IMR-90 (cell line): ENCODE results near the gene CXCR3. TPM values are rescaled to one million over a fixed set of nuclear protein-coding genes. Genes with fewer than 3 reads are reported as not detected.
A peak's percentile ranks its signal among the peaks of the same experiment; 100 is the strongest.

ENCODE experiments used
- ATAC-seq: fragments of 200-7000 bp; cut with Tn5 transposase; 2 replicates; pipeline ENCODE4 v1.9.1; 2020; ENCODE audit warnings: low read depth, mild to moderate bottlenecking, moderate library complexity
- BruUV-seq: library from RNA; stranded (reverse); fragments of 400-500 nt; replicated peaks from 2 replicates; lab custom pipeline; 2021; lab: Mats Ljungman, UMichigan
- CTCF ChIA-PET: fragments of 300-600 bp; formaldehyde crosslinking; extraction: SDS; loops from one replicate; lab custom pipeline; 2021; ENCODE audit warnings: antibody characterized with exemption; lab: Yijun Ruan, JAX
- POLR2A ChIA-PET: fragments of 300-600 bp; sonication (Branson Sonifier 250); formaldehyde crosslinking; loops from one replicate; lab custom pipeline; 2022; ENCODE audit warnings: antibody characterized with exemption; ENCODE audit not compliant: unreplicated experiment; lab: Charles Lee
- DNase-seq: peaks from one replicate; pipeline ENCODE4 v3.0.0; 2013
- H2AFZ ChIP-seq: replicated peaks from 2 replicates; pipeline ENCODE3; 2013; ENCODE audit warnings: low read length, mild to moderate bottlenecking; ENCODE audit not compliant: poor library complexity
- H2AK5ac ChIP-seq: 2 replicates; pipeline ENCODE4 v1.6.1; 2013; ENCODE audit warnings: low read depth, low read length, inconsistent platforms
- H2AK9ac ChIP-seq: replicated peaks from 2 replicates; pipeline ENCODE3; 2013; ENCODE audit warnings: mild to moderate bottlenecking, low read depth, low read length, moderate library complexity; ENCODE audit not compliant: poor library complexity
- H2BK120ac ChIP-seq: 2 replicates; pipeline ENCODE4 v1.6.1; 2013; ENCODE audit warnings: low read depth, low read length, inconsistent platforms
- H2BK15ac ChIP-seq: 3 replicates; pipeline ENCODE4 v1.6.1; 2013; ENCODE audit warnings: low read depth, low read length, inconsistent platforms
- H2BK20ac ChIP-seq: 2 replicates; pipeline ENCODE4 v1.6.1; 2013; ENCODE audit warnings: low read depth, mild to moderate bottlenecking, inconsistent platforms, low read length, moderate library complexity
- H2BK5ac ChIP-seq: 2 replicates; pipeline ENCODE4 v1.6.1; 2013; ENCODE audit warnings: mild to moderate bottlenecking, low read depth, low read length, inconsistent platforms; ENCODE audit not compliant: poor library complexity, severe bottlenecking
- H3K14ac ChIP-seq: replicated peaks from 2 replicates; pipeline ENCODE4 v1.6.1; 2013; ENCODE audit warnings: low read depth, low read length, inconsistent platforms
- H3K18ac ChIP-seq: 2 replicates; pipeline ENCODE4 v1.6.1; 2013; ENCODE audit warnings: low read depth, low read length, control low read depth
- H3K23ac ChIP-seq: 2 replicates; pipeline ENCODE4 v1.6.1; 2013; ENCODE audit warnings: low read depth, low read length, inconsistent platforms
- H3K27ac ChIP-seq: 2 replicates; pipeline ENCODE4 v1.5.1; 2013; ENCODE audit warnings: mild to moderate bottlenecking, control low read depth, low read length; ENCODE audit not compliant: insufficient read depth
- H3K27me3 ChIP-seq: 2 replicates; pipeline ENCODE4 v1.6.1; 2013; ENCODE audit warnings: low read length; ENCODE audit not compliant: control insufficient read depth, insufficient read depth
- H3K36me3 ChIP-seq: 2 replicates; pipeline ENCODE4 v1.6.1; 2013; ENCODE audit warnings: low read length, mixed read lengths; ENCODE audit not compliant: control insufficient read depth, insufficient read depth
- H3K4ac ChIP-seq: 2 replicates; pipeline ENCODE4 v1.6.1; 2013; ENCODE audit warnings: low read depth, low read length, inconsistent platforms
- H3K4me1 ChIP-seq: 2 replicates; pipeline ENCODE4 v1.6.1; 2013; ENCODE audit warnings: low read length, mixed read lengths; ENCODE audit not compliant: control insufficient read depth, insufficient read depth
- H3K4me2 ChIP-seq: 2 replicates; pipeline ENCODE4 v1.6.1; 2013; ENCODE audit warnings: low read depth, mild to moderate bottlenecking, control low read depth, low read length, moderate library complexity
- H3K4me3 ChIP-seq: 2 replicates; pipeline ENCODE4 v1.5.1; 2013; ENCODE audit warnings: low read depth, mild to moderate bottlenecking, control low read depth, low read length, moderate library complexity; ENCODE audit not compliant: insufficient read depth
- H3K56ac ChIP-seq: 2 replicates; pipeline ENCODE4 v1.6.1; 2013; ENCODE audit warnings: low read length, inconsistent platforms; ENCODE audit not compliant: insufficient read depth; ENCODE audit errors: extremely low read depth
- H3K79me1 ChIP-seq, 2 experiments: 2 replicates each; pipeline ENCODE4 v1.6.1; 2013; ENCODE audit warnings: low read length in 2 of 2, inconsistent platforms in 1 of 2, low read depth in 1 of 2
- H3K9ac ChIP-seq: 2 replicates; pipeline ENCODE4 v1.6.1; 2013; ENCODE audit warnings: low read depth, low read length, control low read depth
- H3K9me1 ChIP-seq: 2 replicates; pipeline ENCODE4 v1.6.1; 2013; ENCODE audit warnings: low read length, inconsistent platforms; ENCODE audit not compliant: insufficient read depth
- H3K9me3 ChIP-seq: 2 replicates; pipeline ENCODE4 v1.6.1; 2013; ENCODE audit warnings: low read length; ENCODE audit not compliant: control insufficient read depth, insufficient read depth
- H4K20me1 ChIP-seq: 2 replicates; pipeline ENCODE4 v1.6.1; 2013; ENCODE audit warnings: low read length, inconsistent platforms; ENCODE audit not compliant: insufficient read depth
- H4K5ac ChIP-seq: 2 replicates; pipeline ENCODE4 v1.6.1; 2013; ENCODE audit warnings: mild to moderate bottlenecking, low read depth, low read length, control low read depth
- H4K8ac ChIP-seq, 2 experiments: 2 replicates each; pipeline ENCODE4 v1.6.1; 2013; ENCODE audit warnings: low read depth in 2 of 2, low read length in 2 of 2, control low read depth in 1 of 2, inconsistent platforms in 1 of 2
- H4K91ac ChIP-seq: 2 replicates; pipeline ENCODE4 v1.6.1; 2013; ENCODE audit warnings: low read depth, low read length, inconsistent platforms; ENCODE audit not compliant: insufficient read depth
- BHLHE40 ChIP-seq: fragments of 150-350 bp; IDR thresholded peaks from 2 replicates; pipeline ENCODE4 v1.6.1; 2016; ENCODE audit warnings: mild to moderate bottlenecking, low read depth, low read length
- CEBPB ChIP-seq: IDR thresholded peaks from 2 replicates; pipeline ENCODE4 v1.6.1; 2012; ENCODE audit warnings: low read depth, low read length, improper control_type of control experiment
- CHD1 ChIP-seq: IDR thresholded peaks from 2 replicates; pipeline ENCODE4 v1.6.1; 2012; ENCODE audit warnings: low read depth, low read length, improper control_type of control experiment
- FOS ChIP-seq: fragments of 150-350 bp; IDR thresholded peaks from 2 replicates; pipeline ENCODE4 v1.6.1; 2016; ENCODE audit warnings: low read depth, low read length
- MAZ ChIP-seq: IDR thresholded peaks from 2 replicates; pipeline ENCODE4 v1.6.1; 2012; ENCODE audit warnings: low read depth, mild to moderate bottlenecking, low read length, improper control_type of control experiment, moderate library complexity, borderline replicate concordance
- MXI1 ChIP-seq: IDR thresholded peaks from 2 replicates; pipeline ENCODE4 v1.6.1; 2012; ENCODE audit warnings: low read depth, mild to moderate bottlenecking, low read length, moderate library complexity, borderline replicate concordance
- RFX5 ChIP-seq: IDR thresholded peaks from 2 replicates; pipeline ENCODE4 v1.8.0; 2012; ENCODE audit warnings: low read depth, mild to moderate bottlenecking, low read length, moderate library complexity
- SMC3 ChIP-seq: fragments of 150-350 bp; IDR thresholded peaks from 2 replicates; pipeline ENCODE4 v1.6.1; 2016; ENCODE audit warnings: low read depth, mild to moderate bottlenecking, antibody characterized with exemption, low read length, moderate library complexity
- WGBS, 2 experiments: methylation state at CpG; one replicate each; pipeline versions ENCODE4 v1.1.5 to v1.1.7; 2013; ENCODE audit warnings: missing lambda C conversion rate in 2 of 2; ENCODE audit not compliant: insufficient read length in 1 of 2; ENCODE audit errors: extremely low coverage in 2 of 2; 5-methylcytosine and 5-hydroxymethylcytosine counted together
- dilution Hi-C: fragments of 300-500 bp; cut with HindIII; formaldehyde crosslinking; loops from one replicate; pipeline ENCODE4 v1.14.3; 2018; ENCODE audit warnings: low sequenced_read_pairs; ENCODE audit not compliant: unreplicated experiment
- in situ Hi-C: fragments of 300-500 bp; cut with MboI; formaldehyde crosslinking; loops from 3 replicates; pipeline ENCODE4 v1.14.3; 2019; ENCODE audit warnings: low sequenced_read_pairs, inconsistent platforms, mixed read lengths
- intact Hi-C: fragments of 100-400 bp; cut with micrococcal nuclease; formaldehyde crosslinking; loops from 2 replicates; pipeline ENCODE4 v1.10.0; 2022
- polyA plus RNA-seq, 3 experiments: library from polyadenylated mRNA; depleted of rRNA; stranded (reverse); fragments of >200 nt; gene quantifications; 2 replicates each; pipeline ENCODE4 v1.2.3, GENCODE V29; 2012; ENCODE audit warnings: low replicate concordance in 1 of 3
- total RNA-seq: library from RNA; depleted of rRNA; stranded (reverse); fragments of >200 nt; gene quantifications from 2 replicates; pipeline ENCODE4 v1.2.3, GENCODE V29; 2012

Gene CXCR3
- total and polyA plus RNA-seq, 2 of the 4 experiments (the other 2 are of a cell fraction): not detected

GRCh38 chrX:71603618-71604017 lies 14.7 kb downstream of the CXCR3 start:
- H4K5ac ChIP-seq: no peak overlapping the region
- peaks cover 13% of the 10 kb centered on the region for H3K9me3 ChIP-seq
- POLR2A ChIA-PET: no interaction called here
- in situ Hi-C loops (no loop called here), intact Hi-C loops (no loop called here), dilution Hi-C loops (no loop called here)
- no peak overlapping the region for H3K4me3 ChIP-seq
- no peak overlapping the region for H4K8ac ChIP-seq
- BruUV-seq: no TSS peak
- WGBS, 2 experiments: 88% methylated on average over 21 of the region's 33 CpGs; no CpG with 5 or more reads in 1 of the 2 experiments
- DNase-seq: peak; percentile 2
- H3K4me1 ChIP-seq: no peaks in the 10 kb centered on the region
- no peak overlapping the region for H2AK9ac ChIP-seq
- no peaks in the 10 kb centered on the region for H4K20me1 ChIP-seq
- no peak overlapping the region for H4K91ac ChIP-seq
- peaks cover 31% of the 10 kb centered on the region for H3K36me3 ChIP-seq
- no peak overlapping the region for H2BK5ac ChIP-seq
- H3K9me1 ChIP-seq: no peaks in the 10 kb centered on the region
- no peak for ATAC-seq
- H2AK5ac ChIP-seq: no peak overlapping the region
- no peaks in the 10 kb centered on the region for H3K79me1 ChIP-seq
- H2BK15ac ChIP-seq: no peak overlapping the region
- H3K27ac ChIP-seq: no peak overlapping the region
- H3K18ac ChIP-seq: no peak overlapping the region
- no peak overlapping the region for H3K56ac ChIP-seq
- no peak overlapping the region for H3K14ac ChIP-seq
- TF ChIP-seq FOS: no peak
- no peak for TF ChIP-seq MXI1
- TF ChIP-seq SMC3: no peak
- TF ChIP-seq MAZ: no peak
- no peak for TF ChIP-seq BHLHE40
- TF ChIP-seq CEBPB: no peak
- TF ChIP-seq CHD1: no peak
- no peak for TF ChIP-seq RFX5
- CTCF ChIA-PET: no interaction called here
- no peak overlapping the region for H2AFZ ChIP-seq
- H2BK120ac ChIP-seq: no peak overlapping the region
- H3K27me3 ChIP-seq: no peaks in the 10 kb centered on the region; the same call in 1 of the 2 replicates
- no peak overlapping the region for H2BK20ac ChIP-seq
- no peak overlapping the region for H3K4me2 ChIP-seq
- H3K23ac ChIP-seq: no peak overlapping the region
- H3K4ac ChIP-seq: no peak overlapping the region
- no peak overlapping the region for H3K9ac ChIP-seq
